ENCODE results near the gene MBD5. TPM values are rescaled to one million over a fixed set of nuclear protein-coding genes. Genes with fewer than 3 reads are reported as not detected.
"Not testable (repeated sequence)": the region's sequence is repeated elsewhere in the genome, so short reads cannot be mapped to it uniquely, and the experiment has no call there.

Gene MBD5
- total RNA-seq = 10 to 100 TPM; 20.2 to 88.4 (median 34.8) TPM

DNA sequence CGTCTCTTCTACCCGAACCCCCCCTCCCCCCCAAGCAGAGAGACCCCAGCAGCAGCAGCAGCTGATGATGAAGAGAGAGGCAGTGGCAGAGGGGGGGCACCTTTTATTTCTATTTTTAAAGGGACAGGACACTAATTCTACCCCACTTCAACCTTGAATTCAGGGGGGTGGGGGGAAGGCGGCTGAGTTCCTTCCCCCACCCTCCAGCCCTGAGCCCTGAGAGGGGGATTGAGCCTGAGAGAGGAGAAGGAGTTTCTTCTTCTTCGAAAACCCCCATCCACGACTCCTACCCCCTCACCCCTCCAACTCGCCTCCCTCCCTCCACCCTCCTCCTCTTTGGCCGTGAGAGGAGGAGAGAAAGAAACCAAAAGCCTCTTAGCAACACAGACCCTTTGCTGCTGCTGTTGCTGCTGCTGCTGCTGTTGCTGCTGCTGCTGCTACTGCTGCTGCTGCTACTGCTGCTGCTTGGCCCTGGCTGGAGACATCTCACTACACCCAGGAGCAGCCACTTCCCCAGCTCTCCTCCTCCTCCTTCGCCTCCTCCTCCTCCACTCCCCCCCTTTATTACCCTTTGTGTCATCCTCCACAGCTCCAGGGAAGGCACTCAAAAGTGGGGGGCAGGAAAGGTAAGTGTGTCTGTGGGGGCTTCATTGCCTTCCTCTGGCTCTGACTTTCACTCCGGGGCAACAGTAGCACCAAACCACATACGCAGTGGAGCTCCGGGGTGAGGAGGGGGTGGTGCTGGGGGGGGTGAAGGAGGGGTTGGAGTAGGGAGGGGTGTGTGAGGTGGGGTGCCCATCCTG, at the start of gene MBD5:
Gene MBD5, plus strand, starts transcription at position 33 of the 803 bp plus-strand sequence.
- H3K4me1 ChIP-seq (replicated peaks in 1 of 2) = peaks cover 5 to 9% of the 10 kb centered on the region in 2 donors
- peak within 1 kb of the TSS; percentile 60 to 97 (median 78) for H3K4me3 ChIP-seq
- in situ Hi-C loops (cut with MboI; ENCODE audit: low pct_unique_long_range_greater_than_20kb in 2 of 9, low sequenced_read_pairs in 9 of 9, unreplicated experiment in 9 of 9) = no loop called here
- peak; percentile 33 to 63 (median 52) for ATAC-seq (replicated peaks in 6 of 8)
- peak within 1 kb of the TSS; percentile 90 to 95 for H3K27ac ChIP-seq
- WGBS, 10 experiments = no CpG with 5 or more reads among the region's 11 CpGs

GRCh38 chr2:147976102-147976501, 44.8 kb upstream of the MBD5 start:
- Histone ChIP-seq H3K4me1 (replicated peaks in 1 of 2) (no peaks in the 10 kb centered on the region), H3K27ac (no peak overlapping the region), H3K4me3 (no peak overlapping the region)
- 79 to 100% (median 89%) methylated on average over 2 of the region's 2 CpGs; no CpG with 5 or more reads in 1 of the 10 experiments for WGBS, 10 experiments
- ATAC-seq (replicated peaks in 6 of 8) = no peak
- in situ Hi-C loops (cut with MboI; ENCODE audit: low pct_unique_long_range_greater_than_20kb in 2 of 9, low sequenced_read_pairs in 9 of 9, unreplicated experiment in 9 of 9) = loop anchor here in 3 of 9 experiments (25.0 kb wide), 1 partner anchor 536 kb away; no protein-coding TSS in a partner anchor

- ATAC-seq (replicated peaks in 6 of 8) = no peak
- 80 to 100% (median 90%) methylated on average over 1 to 2 of the region's 3 CpGs; no CpG with 5 or more reads in 5 of the 10 experiments for WGBS, 10 experiments
These were observed 43.2 kb upstream of the MBD5 start for GRCh38 chr2:147977679-147978078.

DNA sequence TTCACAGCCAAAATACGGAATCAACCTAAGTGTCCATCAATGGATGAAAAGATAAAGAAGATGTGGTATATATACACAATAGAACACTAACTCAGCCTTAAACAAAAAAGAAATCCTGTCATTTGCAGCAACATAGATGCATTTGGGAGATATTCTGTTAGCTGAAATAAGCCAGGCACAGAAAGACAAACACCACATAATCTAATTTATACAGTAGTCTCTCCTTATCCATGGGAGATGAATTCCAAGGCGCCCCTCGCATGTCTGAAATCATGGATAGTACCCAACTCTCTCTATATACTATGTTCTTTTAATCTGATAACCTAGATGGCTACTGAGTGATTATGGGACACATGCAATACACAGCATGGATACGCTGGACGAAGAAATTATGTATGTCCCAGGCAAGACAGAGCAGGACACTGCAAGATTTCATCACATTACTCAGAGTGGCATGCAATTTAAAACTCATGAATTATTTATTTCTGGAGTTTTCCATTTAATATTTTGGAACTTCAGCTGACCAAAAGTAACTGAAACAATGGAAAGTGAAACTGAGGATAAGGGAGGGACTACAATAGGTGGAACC, 39.9 kb upstream of the MBD5 start:
- 35 to 100% (median 87%) methylated on average over 1 to 5 of the region's 5 CpGs; no CpG with 5 or more reads in 1 of the 10 experiments for WGBS, 10 experiments
- H3K27ac ChIP-seq = no peak overlapping the region
- in situ Hi-C loops (cut with MboI; ENCODE audit: low pct_unique_long_range_greater_than_20kb in 2 of 9, low sequenced_read_pairs in 9 of 9, unreplicated experiment in 9 of 9) = loop anchor here in 3 of 9 experiments (25.0 kb wide), 1 partner anchor 531 kb away; no protein-coding TSS in a partner anchor
- peak in 7 of 8 experiments; percentile 43 to 97 (median 78) for ATAC-seq (replicated peaks in 6 of 8)
- no peak overlapping the region for H3K4me3 ChIP-seq
- H3K4me1 ChIP-seq (replicated peaks in 1 of 2) = no peaks in the 10 kb centered on the region

More at GRCh38 chr2:147977679-147978078, 43.2 kb upstream of the MBD5 start:
- Histone ChIP-seq H3K4me3 (no peak overlapping the region), H3K27ac (no peak overlapping the region), H3K4me1 (replicated peaks in 1 of 2) (no peaks in the 10 kb centered on the region)
- in situ Hi-C loops (cut with MboI; ENCODE audit: low pct_unique_long_range_greater_than_20kb in 2 of 9, low sequenced_read_pairs in 9 of 9, unreplicated experiment in 9 of 9) = loop anchor here in 3 of 9 experiments (25.0 kb wide), 1 partner anchor 535 kb away; no protein-coding TSS in a partner anchor

DNA sequence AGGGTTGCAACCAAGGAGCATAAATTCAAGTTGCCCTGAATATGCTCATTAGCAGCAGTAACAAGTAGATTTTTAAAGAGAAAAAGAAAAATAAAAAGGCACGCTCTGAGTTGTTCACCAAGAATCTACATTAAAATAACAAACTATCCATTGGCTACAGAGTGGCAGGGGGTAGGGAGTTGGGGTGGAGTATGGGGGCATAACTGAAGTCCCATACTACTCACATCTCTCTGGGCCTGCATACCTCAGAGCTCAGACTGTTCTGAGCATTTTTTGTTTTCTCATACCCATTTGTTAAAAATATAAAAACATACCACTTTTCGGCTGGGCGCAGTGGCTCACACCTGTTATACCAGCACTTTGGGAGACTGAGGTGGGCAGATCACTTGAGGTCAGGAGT, 31.8 kb upstream of the MBD5 start:
- Histone ChIP-seq H3K27ac (no peak overlapping the region), H3K4me3 (no peak overlapping the region), H3K4me1 (replicated peaks in 1 of 2) (no peaks in the 10 kb centered on the region)
- in situ Hi-C loops (cut with MboI; ENCODE audit: low pct_unique_long_range_greater_than_20kb in 2 of 9, low sequenced_read_pairs in 9 of 9, unreplicated experiment in 9 of 9) = loop anchor here in 3 of 9 experiments (25.0 kb wide), 1 partner anchor 523 kb away; no protein-coding TSS in a partner anchor
- WGBS, 10 experiments = 58 to 100% (median 90%) methylated on average over 1 to 3 of the region's 3 CpGs; no CpG with 5 or more reads in 2 of the 10 experiments
- no peak for ATAC-seq (replicated peaks in 6 of 8)

DNA sequence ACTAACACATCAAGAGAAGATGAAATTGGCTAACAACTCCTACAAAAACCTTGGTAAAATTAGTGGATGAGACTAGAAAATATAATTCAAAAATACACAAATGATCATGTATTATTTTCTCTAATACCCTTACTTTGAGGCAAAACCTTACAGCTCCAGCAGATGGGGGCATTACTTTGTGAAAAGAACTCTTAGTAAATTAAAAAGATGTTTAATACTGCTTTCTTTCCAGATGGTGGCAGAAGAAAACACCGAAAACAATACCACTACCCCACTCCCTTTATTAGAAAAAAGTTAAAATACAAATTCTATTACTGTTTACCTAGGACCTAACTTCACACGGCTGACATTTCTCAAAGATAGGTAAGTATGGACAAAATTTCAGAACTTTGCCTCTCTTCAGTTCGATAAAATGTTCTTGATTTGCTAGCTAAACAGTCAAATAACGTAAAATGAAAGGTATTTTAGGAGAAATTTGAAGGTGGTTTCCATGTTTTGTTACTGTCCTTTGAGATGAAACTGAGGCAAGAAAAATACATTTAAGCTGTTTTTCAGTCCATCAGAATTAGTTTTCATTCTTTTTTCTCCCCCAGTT, 31.0 kb upstream of the MBD5 start:
- H3K27ac ChIP-seq = no peak overlapping the region
- no peaks in the 10 kb centered on the region for H3K4me1 ChIP-seq (replicated peaks in 1 of 2)
- 26 to 100% (median 58%) methylated on average over 2 to 4 of the region's 4 CpGs for WGBS, 10 experiments
- no peak overlapping the region for H3K4me3 ChIP-seq
- in situ Hi-C loops (cut with MboI; ENCODE audit: low pct_unique_long_range_greater_than_20kb in 2 of 9, low sequenced_read_pairs in 9 of 9, unreplicated experiment in 9 of 9) = loop anchor here in 3 of 9 experiments (25.0 kb wide), 1 partner anchor 522 kb away; no protein-coding TSS in a partner anchor
- peak in 3 of 8 experiments; percentile 65 to 77 (median 75) for ATAC-seq (replicated peaks in 6 of 8)

GRCh38 chr2:147994965-147995364, 25.9 kb upstream of the MBD5 start:
- H3K27ac ChIP-seq; H3K4me3 ChIP-seq; H3K4me1 ChIP-seq (replicated peaks in 1 of 2); ATAC-seq (replicated peaks in 6 of 8): not testable (repeated sequence)
- WGBS, 10 experiments = 89 to 100% (median 100%) methylated on average over 1 to 6 of the region's 7 CpGs; no CpG with 5 or more reads in 2 of the 10 experiments
- in situ Hi-C loops (cut with MboI; ENCODE audit: low pct_unique_long_range_greater_than_20kb in 2 of 9, low sequenced_read_pairs in 9 of 9, unreplicated experiment in 9 of 9) = loop anchor here in 3 of 9 experiments (25.0 kb wide), 1 partner anchor 517 kb away; no protein-coding TSS in a partner anchor

DNA sequence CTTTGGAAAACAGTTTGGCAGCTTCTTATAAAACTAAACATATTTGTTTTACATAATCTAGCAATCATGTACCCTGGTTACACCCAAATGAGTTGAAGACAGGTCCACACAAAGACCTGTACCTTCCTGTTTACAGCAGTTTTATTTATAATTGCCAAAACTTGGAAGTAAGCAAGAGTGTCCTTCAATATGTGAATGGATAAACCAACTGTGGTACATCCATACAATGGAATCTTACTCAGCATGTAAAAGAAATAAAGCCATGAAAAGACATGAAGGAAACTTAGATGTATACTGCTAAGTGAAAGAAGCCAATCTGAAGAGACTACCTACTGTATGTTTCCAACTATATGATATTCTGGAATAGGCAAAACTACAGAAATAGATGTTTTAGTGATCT, 24.1 kb upstream of the MBD5 start:
- no peak overlapping the region for H3K4me3 ChIP-seq
- ATAC-seq (replicated peaks in 6 of 8) = no peak
- no peak overlapping the region for H3K27ac ChIP-seq
- in situ Hi-C loops (cut with MboI; ENCODE audit: low pct_unique_long_range_greater_than_20kb in 2 of 9, low sequenced_read_pairs in 9 of 9, unreplicated experiment in 9 of 9) = loop anchor here in 3 of 9 experiments (25.0 kb wide), 1 partner anchor 515 kb away; no protein-coding TSS in a partner anchor
- no peaks in the 10 kb centered on the region for H3K4me1 ChIP-seq (replicated peaks in 1 of 2)

DNA sequence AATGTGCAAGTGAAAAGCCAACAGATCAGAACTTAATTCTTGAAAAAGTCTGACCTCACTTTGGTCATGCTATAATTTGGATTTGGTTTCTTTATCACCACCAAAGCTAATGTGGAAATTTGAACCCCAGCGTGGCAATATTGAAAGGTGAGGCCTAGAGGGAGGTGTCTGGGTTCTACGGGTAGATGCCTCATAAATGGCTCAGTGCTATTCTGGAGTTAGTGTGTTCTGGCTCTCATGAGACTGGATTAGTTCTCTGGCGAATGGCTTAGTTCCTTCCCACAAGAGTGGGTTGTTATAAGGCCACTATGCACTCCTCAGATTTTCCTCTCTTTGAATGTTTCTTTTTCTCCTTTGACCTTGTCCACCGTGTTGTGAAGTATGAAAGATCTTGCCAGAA, 22.7 kb upstream of the MBD5 start:
- Histone ChIP-seq H3K27ac (no peak overlapping the region), H3K4me1 (replicated peaks in 1 of 2) (no peaks in the 10 kb centered on the region), H3K4me3 (no peak overlapping the region)
- no peak for ATAC-seq (replicated peaks in 6 of 8)
- in situ Hi-C loops (cut with MboI; ENCODE audit: low pct_unique_long_range_greater_than_20kb in 2 of 9, low sequenced_read_pairs in 9 of 9, unreplicated experiment in 9 of 9) = loop anchor here in 3 of 9 experiments (25.0 kb wide), 1 partner anchor 514 kb away; no protein-coding TSS in a partner anchor
- 67 to 100% (median 88%) methylated on average over 1 to 4 of the region's 4 CpGs; no CpG with 5 or more reads in 2 of the 10 experiments for WGBS, 10 experiments

- no peak overlapping the region for H3K27ac ChIP-seq
- no peaks in the 10 kb centered on the region for H3K4me1 ChIP-seq (replicated peaks in 1 of 2)
- no peak for ATAC-seq (replicated peaks in 6 of 8)
- WGBS, 10 experiments = 50 to 100% (median 80%) methylated on average over 1 to 2 of the region's 2 CpGs; no CpG with 5 or more reads in 1 of the 10 experiments
- no peak overlapping the region for H3K4me3 ChIP-seq
- in situ Hi-C loops (cut with MboI; ENCODE audit: low pct_unique_long_range_greater_than_20kb in 2 of 9, low sequenced_read_pairs in 9 of 9, unreplicated experiment in 9 of 9) = loop anchor here in 3 of 9 experiments (25.0 kb wide), 1 partner anchor 513 kb away; no protein-coding TSS in a partner anchor
These were observed 21.8 kb upstream of the MBD5 start for GRCh38 chr2:147999126-147999525.

- no peaks in the 10 kb centered on the region for H3K4me1 ChIP-seq (replicated peaks in 1 of 2)
- H3K4me3 ChIP-seq = no peak overlapping the region
- no peak overlapping the region for H3K27ac ChIP-seq
- in situ Hi-C loops (cut with MboI; ENCODE audit: low pct_unique_long_range_greater_than_20kb in 2 of 9, low sequenced_read_pairs in 9 of 9, unreplicated experiment in 9 of 9) = no loop called here
- no peak for ATAC-seq (replicated peaks in 6 of 8)
- 67 to 100% (median 91%) methylated on average over 1 of the region's 1 CpG for WGBS, 10 experiments
These were observed 20.8 kb upstream of the MBD5 start for GRCh38 chr2:148000095-148000494.

DNA sequence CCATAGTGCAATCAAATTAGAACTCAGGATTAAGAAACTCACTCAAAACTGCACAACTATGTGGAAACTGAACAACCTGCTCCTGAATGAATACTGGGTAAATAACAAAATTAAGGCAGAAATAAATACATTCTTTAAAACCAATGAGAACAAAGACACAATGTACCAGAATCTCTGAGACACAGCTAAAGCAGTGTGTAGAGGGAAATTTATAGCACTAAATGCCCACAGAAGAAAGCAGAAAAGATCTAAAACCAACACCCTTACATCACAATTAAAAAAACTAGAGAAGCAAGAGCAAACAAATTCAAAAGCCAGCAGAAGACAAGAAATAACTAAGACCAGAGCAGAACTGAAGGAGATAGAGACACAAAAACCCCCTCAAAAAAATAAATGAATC, 18.5 kb upstream of the MBD5 start:
- ATAC-seq (replicated peaks in 6 of 8); in situ Hi-C loops (cut with MboI; ENCODE audit: low pct_unique_long_range_greater_than_20kb in 2 of 9, low sequenced_read_pairs in 9 of 9, unreplicated experiment in 9 of 9); H3K4me1 ChIP-seq (replicated peaks in 1 of 2); H3K4me3 ChIP-seq; H3K27ac ChIP-seq: not testable (repeated sequence)
